ENCODE measurements around the gene TMEM44.

GRCh38 chr3:194617827-194618226 is 15.4 kb downstream of the TMEM44 start:
- TF ChIP-seq ZC3H10 (CRISPR knock-in tag; IDR thresholded peaks at IDR 0.05) (no peak), SNAI2 (CRISPR knock-in tag; IDR thresholded peaks at IDR 0.05) (no peak), TOX (CRISPR knock-in tag; IDR thresholded peaks at IDR 0.05; ENCODE audit: borderline replicate concordance) (no peak), ZFP30 (CRISPR knock-in tag; IDR thresholded peaks at IDR 0.05) (no peak), CREB5 (CRISPR knock-in tag; IDR thresholded peaks at IDR 0.05; ENCODE audit: low read depth) (no peak), PATZ1 (CRISPR knock-in tag; IDR thresholded peaks at IDR 0.05; ENCODE audit: borderline replicate concordance) (no peak), ISL1 (CRISPR knock-in tag; IDR thresholded peaks at IDR 0.05) (no peak), TSHZ2 (CRISPR knock-in tag; IDR thresholded peaks at IDR 0.05) (no peak), ZNF70 (CRISPR knock-in tag; IDR thresholded peaks at IDR 0.05) (no peak), ARNTL (CRISPR knock-in tag; IDR thresholded peaks at IDR 0.05; ENCODE audit: borderline replicate concordance, low read depth) (no peak), OSR1 (CRISPR knock-in tag; IDR thresholded peaks at IDR 0.05) (no peak), ZNF8 (CRISPR knock-in tag; IDR thresholded peaks at IDR 0.05) (no peak)

All from SK-N-SH treated with all-trans-retinoic acid at 6 μM for 48 hours (cell line).